LNCaP clone FGC (cell line): ENCODE results near the gene SYVN1.

Source experiments
- DNase-seq: peaks from one replicate; pipeline ENCODE4 v3.0.0-alpha.2; 2011; ENCODE audit warnings: low read depth
- H3K4me3 ChIP-seq: 2 replicates; pipeline ENCODE4 v1.5.1; 2011; ENCODE audit warnings: mild to moderate bottlenecking, low read depth, low read length, control low read depth
- TF ChIP-seq, protein P1 (sequence below): IDR thresholded peaks from 2 replicates; pipeline ENCODE4 v1.5.1; 2012; ENCODE audit warnings: mild to moderate bottlenecking; ENCODE audit not compliant: control insufficient read depth, insufficient read depth; ENCODE audit errors: extremely low read depth

SYVN1 gene

DNA sequence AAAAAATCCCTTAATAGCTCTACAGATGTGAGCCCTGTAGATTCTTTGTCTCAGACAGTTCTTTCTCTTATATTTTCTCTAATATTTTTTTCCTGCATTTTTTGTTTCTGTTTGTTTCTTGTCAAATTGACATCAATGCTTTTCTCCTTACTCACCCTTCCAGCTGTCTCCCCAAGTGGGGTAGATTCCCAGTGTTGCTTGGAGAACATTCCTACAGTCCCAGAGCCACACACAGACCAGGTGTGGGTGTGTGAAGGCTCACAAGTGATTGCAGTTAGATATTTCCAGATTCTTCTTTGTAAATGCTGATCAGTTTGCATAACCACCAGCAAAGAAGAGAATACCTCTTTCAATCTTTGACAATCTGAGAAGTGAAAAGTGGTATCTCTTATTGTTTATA lies 30.8 kb downstream of the SYVN1 start:
- TF ChIP-seq, protein P1, sequence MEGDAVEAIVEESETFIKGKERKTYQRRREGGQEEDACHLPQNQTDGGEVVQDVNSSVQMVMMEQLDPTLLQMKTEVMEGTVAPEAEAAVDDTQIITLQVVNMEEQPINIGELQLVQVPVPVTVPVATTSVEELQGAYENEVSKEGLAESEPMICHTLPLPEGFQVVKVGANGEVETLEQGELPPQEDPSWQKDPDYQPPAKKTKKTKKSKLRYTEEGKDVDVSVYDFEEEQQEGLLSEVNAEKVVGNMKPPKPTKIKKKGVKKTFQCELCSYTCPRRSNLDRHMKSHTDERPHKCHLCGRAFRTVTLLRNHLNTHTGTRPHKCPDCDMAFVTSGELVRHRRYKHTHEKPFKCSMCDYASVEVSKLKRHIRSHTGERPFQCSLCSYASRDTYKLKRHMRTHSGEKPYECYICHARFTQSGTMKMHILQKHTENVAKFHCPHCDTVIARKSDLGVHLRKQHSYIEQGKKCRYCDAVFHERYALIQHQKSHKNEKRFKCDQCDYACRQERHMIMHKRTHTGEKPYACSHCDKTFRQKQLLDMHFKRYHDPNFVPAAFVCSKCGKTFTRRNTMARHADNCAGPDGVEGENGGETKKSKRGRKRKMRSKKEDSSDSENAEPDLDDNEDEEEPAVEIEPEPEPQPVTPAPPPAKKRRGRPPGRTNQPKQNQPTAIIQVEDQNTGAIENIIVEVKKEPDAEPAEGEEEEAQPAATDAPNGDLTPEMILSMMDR = no peak
- H3K4me3 ChIP-seq = no peak overlapping the region
- DNase-seq = no peak

DNA sequence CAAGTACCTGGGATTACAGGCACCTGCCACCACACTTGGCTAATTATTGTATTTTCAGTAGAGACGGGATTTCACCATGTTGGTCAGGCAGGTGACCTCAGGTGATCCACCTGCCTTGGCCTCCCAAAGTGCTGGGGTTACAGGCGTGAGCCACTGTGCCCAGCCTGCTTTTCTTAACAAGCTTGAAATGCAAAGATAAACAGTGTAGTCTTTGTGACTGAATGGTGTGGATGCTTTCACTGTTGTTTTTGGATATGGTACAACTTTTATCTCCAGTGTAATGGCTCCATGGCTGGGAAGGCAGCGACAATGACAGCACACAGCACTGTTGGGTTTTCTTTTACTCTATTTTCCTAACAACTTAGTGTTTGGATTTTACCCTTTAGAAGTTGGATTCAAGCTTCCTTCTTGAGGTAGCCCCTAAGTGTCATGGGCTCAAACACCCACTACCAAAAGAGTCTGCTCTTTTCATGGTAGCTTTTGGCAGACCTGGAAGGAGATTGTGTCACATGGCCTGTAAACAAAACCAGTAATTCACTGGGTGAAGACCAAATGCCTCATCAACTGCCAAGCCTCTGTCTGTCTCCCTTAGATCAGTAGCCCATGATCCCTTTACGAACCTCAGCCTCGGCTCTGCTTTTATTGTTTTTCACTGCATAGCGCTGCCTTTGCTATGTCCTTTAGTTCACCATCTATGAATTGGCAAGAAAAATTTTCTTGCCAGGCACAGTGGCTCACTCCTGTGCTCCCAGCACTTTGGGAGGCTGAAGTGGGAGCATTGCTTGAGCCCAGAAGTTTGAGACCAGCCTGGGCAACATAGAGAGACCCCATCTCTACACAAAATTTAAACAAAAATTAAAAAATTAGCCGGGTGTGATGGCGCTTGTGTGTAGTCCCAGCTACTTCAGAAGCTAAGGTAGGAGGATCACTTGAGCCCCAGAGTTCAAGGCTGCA lies 31.9 kb downstream of the SYVN1 start:
- peak overlapping the region; percentile 12 for H3K4me3 ChIP-seq
- peak; percentile 92 for DNase-seq
- TF ChIP-seq, protein P1 = no peak

DNA sequence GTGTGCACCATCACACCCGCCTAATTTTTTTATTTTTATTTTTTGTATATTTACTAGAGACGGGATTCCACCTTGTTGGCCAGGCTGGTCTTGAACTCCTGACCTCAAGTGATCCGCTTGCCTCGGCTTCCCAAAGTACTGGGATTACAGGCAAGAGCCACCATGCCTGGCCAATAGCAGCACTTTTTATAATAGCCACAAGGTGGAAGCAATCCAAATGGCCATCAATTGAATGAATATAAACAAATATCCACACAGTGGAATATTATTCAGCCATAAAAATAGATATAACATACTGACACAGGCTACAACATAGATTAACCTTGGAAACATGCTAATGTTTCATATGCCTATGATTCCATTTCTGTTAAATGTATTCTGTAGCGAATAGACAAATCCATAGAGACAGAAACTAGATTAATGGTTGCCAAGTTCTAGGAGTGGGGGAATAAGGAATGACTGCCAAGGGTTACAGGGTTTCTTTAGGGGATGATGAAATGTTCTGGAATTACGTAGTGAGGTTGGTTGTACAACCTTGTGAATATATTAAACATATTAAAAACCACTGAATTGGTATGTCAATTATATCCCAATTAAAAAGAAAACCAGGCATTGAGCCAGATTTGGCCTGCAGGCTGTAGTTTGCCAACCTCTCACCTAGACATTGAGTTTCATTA lies 33.5 kb downstream of the SYVN1 start:
- TF ChIP-seq, protein P1 = 0 out of 2 replicates have a peak, but pooled peaks have one; percentile 9
- no peak overlapping the region for H3K4me3 ChIP-seq
- DNase-seq = peak; percentile 75

DNA sequence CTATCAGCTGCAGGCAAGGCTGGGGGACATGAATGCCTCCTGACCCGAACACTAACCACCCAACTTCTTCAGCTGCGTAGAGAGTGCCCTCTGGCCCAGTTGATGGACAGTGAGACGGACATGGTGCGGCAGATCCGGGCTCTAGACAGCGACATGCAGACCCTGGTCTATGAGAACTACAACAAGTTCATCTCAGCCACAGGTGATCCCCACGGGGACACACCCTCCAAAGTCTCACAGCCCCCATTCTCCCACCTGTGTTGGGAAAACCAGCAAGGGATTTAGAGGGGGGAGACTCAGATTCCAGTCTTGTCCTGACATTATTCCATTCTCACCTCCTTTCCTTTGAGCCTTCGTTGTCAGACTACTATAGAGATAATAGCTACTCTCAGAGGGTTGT lies 37.4 kb downstream of the SYVN1 start:
- TF ChIP-seq, protein P1 = no peak
- no peak for DNase-seq
- H3K4me3 ChIP-seq = peak overlapping the region; percentile 75

DNA sequence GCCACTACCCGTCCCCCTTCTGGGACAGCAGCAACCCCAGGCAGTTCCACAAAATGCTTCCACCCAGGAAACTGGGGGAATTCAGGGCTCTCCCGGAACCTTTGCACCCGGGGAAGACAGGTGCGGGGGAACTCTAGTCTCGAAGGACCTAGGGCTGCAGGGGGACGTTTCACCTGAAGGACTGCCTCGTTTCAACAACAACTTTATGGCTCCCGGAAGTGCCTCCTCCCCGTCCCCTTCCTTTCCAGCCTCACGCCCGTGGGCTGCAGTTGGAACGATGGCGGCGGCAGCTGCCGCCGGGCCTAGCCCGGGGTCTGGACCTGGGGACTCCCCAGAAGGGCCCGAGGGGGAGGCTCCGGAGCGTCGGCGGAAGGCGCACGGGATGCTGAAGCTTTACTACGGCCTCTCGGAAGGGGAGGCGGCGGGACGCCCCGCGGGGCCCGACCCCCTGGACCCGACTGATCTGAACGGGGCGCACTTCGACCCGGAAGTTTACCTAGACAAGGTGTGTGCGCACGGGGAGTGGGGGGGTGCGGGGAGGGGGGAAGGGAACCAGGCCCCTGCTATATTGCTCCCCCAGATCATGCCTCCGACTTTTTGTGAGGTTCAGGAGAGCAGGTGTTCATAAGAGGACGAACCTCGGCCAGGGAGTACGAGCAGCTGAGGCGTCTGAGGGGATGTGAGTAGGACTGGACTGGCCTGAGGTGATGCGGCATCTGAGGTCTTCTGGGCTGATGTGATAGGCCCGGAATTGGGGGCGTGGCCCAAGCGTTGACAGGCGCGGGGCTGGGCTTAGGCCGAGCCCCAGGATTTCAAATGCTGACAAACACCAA lies 38.1 kb downstream of the SYVN1 start, which contains the start of gene VPS51:
TSS of gene VPS51 (plus strand) at position 241 of the 833 bp plus-strand sequence. CDS start at position 278, 37 bp downstream.
- H3K4me3 ChIP-seq = peak within 1 kb of the TSS; percentile 75
- TF ChIP-seq, protein P1 = no peak
- DNase-seq = peak; percentile 87

DNA sequence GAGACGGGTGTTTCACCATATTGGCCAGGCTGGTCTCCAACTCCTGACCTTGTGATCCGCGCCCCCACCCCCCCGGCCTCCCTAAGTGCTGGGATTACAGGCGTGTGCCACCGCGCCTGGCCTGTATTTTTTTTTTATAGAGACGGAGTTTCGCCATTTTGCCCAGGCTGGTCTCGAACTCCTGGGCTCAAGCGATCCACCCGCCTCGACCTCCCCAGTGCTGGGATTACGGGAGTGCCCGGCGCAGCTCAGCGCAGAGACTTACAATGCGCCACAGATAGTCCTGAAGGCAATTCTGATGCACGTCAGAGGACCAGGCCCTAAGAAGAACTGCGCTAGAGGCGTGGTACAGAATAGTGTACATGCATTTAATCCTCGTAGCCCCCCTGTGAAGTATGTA lies 38.9 kb downstream of the SYVN1 start:
- peak overlapping the region; percentile 75 for H3K4me3 ChIP-seq
- TF ChIP-seq, protein P1 = no peak
- no peak for DNase-seq
